HL-60 (cell line): Measurements from ENCODE around the gene KCNQ1.

Experiments used
- CTCF ChIP-seq: IDR thresholded peaks from one replicate; pipeline ENCODE4 v1.5.1; 2011; ENCODE audit warnings: low read length, control low read depth, inconsistent platforms; ENCODE audit not compliant: insufficient read depth
- GABPA ChIP-seq: IDR thresholded peaks from 2 replicates; pipeline ENCODE4 v1.6.1; 2012; ENCODE audit warnings: low read depth
- POLR2AphosphoS5 ChIP-seq: IDR thresholded peaks from 2 replicates; pipeline ENCODE4 v1.6.1; 2012; ENCODE audit warnings: low read depth

- TF ChIP-seq CTCF (no peak), POLR2AphosphoS5 (no peak), GABPA (no peak)
Measured at GRCh38 chr11:2475136-2475918, 30.5 kb downstream of the KCNQ1 start.
